A549 (cell line): Measurements from ENCODE around the gene UBAC1. TPM values are rescaled to one million over a fixed set of nuclear protein-coding genes. Genes with fewer than 3 reads are reported as not detected.
"Not testable (repeated sequence)": the region's sequence is repeated elsewhere in the genome, so short reads cannot be mapped to it uniquely, and the experiment has no call there.

Source experiments
- ATAC-seq, 2 experiments: fragments of 200-7000 bp in 1 of 2; fragments of >200 bp in 1 of 2; cut with Nextera tagmentation in 1 of 2; cut with Tn5 transposase in 1 of 2; 3 replicates each; pipeline versions ENCODE4 v1.8.0 to v1.9.1; 2018 to 2020; ENCODE audit warnings: mild to moderate bottlenecking in 1 of 2, moderate library complexity in 1 of 2
- CTCF ChIA-PET: fragments of 300-600 bp; sonication (Branson Sonifier 250); formaldehyde crosslinking; extraction: SDS; loops from one replicate; lab custom pipeline; 2021; ENCODE audit warnings: antibody characterized with exemption, inconsistent platforms; lab: Yijun Ruan, JAX
- POLR2A ChIA-PET: fragments of 350-600 bp; formaldehyde crosslinking; extraction: SDS; loops from one replicate; lab custom pipeline; 2021; ENCODE audit warnings: antibody characterized with exemption, inconsistent platforms; lab: Yijun Ruan, JAX
- DNase-seq, 2 experiments: peaks; one replicate each; pipeline versions ENCODE4 v3.0.0 to v3.0.0-alpha.2; 2011 to 2016; ENCODE audit warnings: low read depth in 1 of 2, low spot score in 1 of 2
- FAIRE-seq: peaks from 2 replicates; lab custom pipeline; 2011; peaks lifted over from hg19 to GRCh38; lab: Jason Lieb, UNC
- H3K27ac ChIP-seq, 2 experiments: fragments of >200 bp; sonication (Bioruptor Twin); formaldehyde crosslinking; 3 replicates each; pipeline ENCODE4 v1.5.1; 2016 to 2017
- H3K4me1 ChIP-seq: fragments of >200 bp; sonication (Bioruptor Twin); formaldehyde crosslinking; 3 replicates; pipeline ENCODE4 v1.6.1; 2016
- H3K4me2 ChIP-seq: fragments of >200 bp; sonication (Bioruptor Twin); formaldehyde crosslinking; 3 replicates; pipeline ENCODE4 v1.6.1; 2016
- H3K4me3 ChIP-seq: fragments of >200 bp; sonication (Bioruptor Twin); formaldehyde crosslinking; 3 replicates; pipeline ENCODE4 v1.5.1; 2016
- H3K9me3 ChIP-seq: fragments of >200 bp; sonication (Bioruptor Twin); formaldehyde crosslinking; 3 replicates; pipeline ENCODE4 v1.6.1; 2016
- CHD4 ChIP-seq: fragments of 200-600 bp; sonication (generic); IDR thresholded peaks from 2 replicates; pipeline ENCODE4 v1.6.1; 2016; ENCODE audit warnings: antibody characterized with exemption, mild to moderate bottlenecking, borderline replicate concordance
- EP300 ChIP-seq, 2 experiments: fragments of >200 bp; sonication (Bioruptor Twin); formaldehyde crosslinking; IDR thresholded peaks; 2 replicates in 1 of 2; 3 replicates in 1 of 2; pipeline ENCODE4 v1.6.1; 2016 to 2017
- ESRRA ChIP-seq: fragments of 150-350 bp; IDR thresholded peaks from 2 replicates; pipeline ENCODE4 v1.6.1; 2014; ENCODE audit warnings: mild to moderate bottlenecking, low read length, borderline replicate concordance
- FOSB ChIP-seq: fragments of 250-450 bp; sonication (Bioruptor Pico); IDR thresholded peaks from 2 replicates; pipeline ENCODE4 v1.5.0; 2020; ENCODE audit warnings: mild to moderate bottlenecking, moderate library complexity
- FOXS1 ChIP-seq: fragments of 250-450 bp; sonication (Bioruptor Pico); IDR thresholded peaks from 2 replicates; pipeline ENCODE4 v1.5.0; 2020; ENCODE audit warnings: mild to moderate bottlenecking, moderate library complexity
- HOXA7 ChIP-seq: fragments of 250-450 bp; sonication (Bioruptor Pico); IDR thresholded peaks from 2 replicates; pipeline ENCODE4 v1.5.0; 2020; ENCODE audit warnings: mild to moderate bottlenecking, moderate library complexity
- KDM1A ChIP-seq: fragments of 200-600 bp; sonication (generic); IDR thresholded peaks from 2 replicates; pipeline ENCODE4 v1.6.1; 2016; ENCODE audit warnings: low read depth, mild to moderate bottlenecking
- KDM5A ChIP-seq: fragments of 200-600 bp; sonication (generic); IDR thresholded peaks from 2 replicates; pipeline ENCODE4 v1.6.1; 2016; ENCODE audit warnings: antibody characterized with exemption, mild to moderate bottlenecking
- MAFK ChIP-seq: fragments of 450-650 bp; IDR thresholded peaks from 2 replicates; pipeline ENCODE4 v1.6.1; 2014; ENCODE audit not compliant: partially characterized antibody
- MAZ ChIP-seq: fragments of 150-350 bp; IDR thresholded peaks from 2 replicates; pipeline ENCODE4 v1.6.1; 2014; ENCODE audit warnings: antibody characterized with exemption, low read depth, low read length, borderline replicate concordance
- NR3C1 ChIP-seq: fragments of >200 bp; sonication (Bioruptor Twin); formaldehyde crosslinking; IDR thresholded peaks from 3 replicates; pipeline ENCODE4 v1.6.1; 2017
- POLR2AphosphoS2 ChIP-seq: conservative IDR thresholded peaks from 2 replicates; pipeline ENCODE4 v1.6.1; 2012; ENCODE audit warnings: low read length, improper control_type of control experiment, inconsistent platforms
- RARB ChIP-seq: fragments of 250-450 bp; sonication (Bioruptor Pico); IDR thresholded peaks from 2 replicates; pipeline ENCODE4 v1.8.0; 2021; ENCODE audit warnings: mild to moderate bottlenecking, moderate library complexity
- RNF2 ChIP-seq: fragments of 200-600 bp; sonication (generic); IDR thresholded peaks from 2 replicates; pipeline ENCODE4 v1.6.1; 2016; ENCODE audit warnings: low read depth, mild to moderate bottlenecking, antibody characterized with exemption, moderate library complexity, borderline replicate concordance
- SREBF2 ChIP-seq: fragments of 450-650 bp; IDR thresholded peaks from 2 replicates; pipeline ENCODE4 v1.6.1; 2014; ENCODE audit warnings: mild to moderate bottlenecking, moderate library complexity
- TP53 ChIP-seq: fragments of 250-450 bp; sonication (Bioruptor Pico); IDR thresholded peaks from 2 replicates; pipeline ENCODE4 v1.5.0; 2021; ENCODE audit warnings: mild to moderate bottlenecking, moderate library complexity
- ZC3H11A ChIP-seq: fragments of 450-650 bp; IDR thresholded peaks from 2 replicates; pipeline ENCODE4 v1.6.1; 2014; ENCODE audit warnings: antibody characterized with exemption, mild to moderate bottlenecking
- ZSCAN20 ChIP-seq: fragments of 250-450 bp; sonication (Bioruptor Pico); IDR thresholded peaks from 2 replicates; pipeline ENCODE4 v1.8.0; 2022; ENCODE audit warnings: mild to moderate bottlenecking, moderate library complexity
- WGBS: methylation state at CpG from one replicate; pipeline ENCODE4 v1.1.6; 2017; ENCODE audit errors: missing lambda C conversion rate; 5-methylcytosine and 5-hydroxymethylcytosine counted together
- polyA plus RNA-seq, 4 experiments: library from polyadenylated mRNA; depleted of rRNA in 3 of 4; stranded (reverse); fragments of >200 nt; fragmentation: RNase III in 1 of 4; extraction: RNeasy Plus Mini Kit Qiagen cat#74134 plus additional on column Dnase treatment in 1 of 4; gene quantifications; 2 replicates in 3 of 4; 3 replicates in 1 of 4; pipeline ENCODE4 v1.2.3, GENCODE V29; 2011 to 2017
- TF ChIP-seq, protein P1 (sequence below): fragments of 250-450 bp; sonication (Bioruptor Pico); IDR thresholded peaks from 2 replicates; pipeline ENCODE4 v1.5.0; 2021; ENCODE audit warnings: mild to moderate bottlenecking, moderate library complexity, borderline replicate concordance
- TF ChIP-seq, protein P2 (sequence below): fragments of >200 bp; sonication (Bioruptor Twin); formaldehyde crosslinking; IDR thresholded peaks from 3 replicates; pipeline ENCODE4 v1.5.1; 2016
- TF ChIP-seq, protein P3 (sequence below): fragments of 250-450 bp; sonication (Bioruptor Pico); IDR thresholded peaks from 2 replicates; pipeline ENCODE4 v1.5.0; 2020; ENCODE audit warnings: low read depth, mild to moderate bottlenecking, moderate library complexity
- TF ChIP-seq, protein P4 (sequence below): fragments of 450-650 bp; IDR thresholded peaks from 2 replicates; pipeline ENCODE4 v1.6.1; 2014; ENCODE audit warnings: antibody characterized with exemption
- TF ChIP-seq, protein P5 (sequence below): IDR thresholded peaks from 2 replicates; pipeline ENCODE4 v1.6.1; 2012; ENCODE audit warnings: low read depth, borderline replicate concordance

The UBAC1 gene
- polyA plus RNA-seq, 2 of the 4 experiments (the other 2 are of a cell fraction), result 30.8 to 37.6 TPM

DNA sequence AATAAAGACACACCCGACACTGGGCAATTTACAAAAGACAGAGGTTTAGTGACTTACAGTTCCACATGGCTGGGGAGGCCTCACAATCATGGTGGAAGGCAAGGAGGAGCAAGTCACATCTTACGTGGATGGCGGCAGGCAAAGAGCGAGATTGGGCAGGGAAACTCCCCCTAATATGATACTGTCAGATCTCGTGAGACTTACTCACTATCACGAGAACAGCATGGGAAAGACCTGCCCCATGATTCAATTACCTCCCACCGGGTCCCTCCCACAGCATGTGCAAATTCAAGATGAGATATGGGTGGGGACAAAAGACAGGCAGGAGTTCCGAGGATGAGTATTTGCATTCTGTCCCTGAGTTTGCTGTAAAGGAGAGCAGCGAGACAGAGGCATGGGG is 49.9 kb downstream of the UBAC1 start:
- H3K4me3 ChIP-seq, FAIRE-seq, DNase-seq, CTCF ChIA-PET, POLR2A ChIA-PET, H3K4me1 ChIP-seq, H3K4me2 ChIP-seq, H3K27ac ChIP-seq, ATAC-seq: not testable (repeated sequence)
- WGBS, result 97% methylated on average over 9 of the region's 9 CpGs
- H3K9me3 ChIP-seq, result peaks cover 72% of the 10 kb centered on the region

DNA sequence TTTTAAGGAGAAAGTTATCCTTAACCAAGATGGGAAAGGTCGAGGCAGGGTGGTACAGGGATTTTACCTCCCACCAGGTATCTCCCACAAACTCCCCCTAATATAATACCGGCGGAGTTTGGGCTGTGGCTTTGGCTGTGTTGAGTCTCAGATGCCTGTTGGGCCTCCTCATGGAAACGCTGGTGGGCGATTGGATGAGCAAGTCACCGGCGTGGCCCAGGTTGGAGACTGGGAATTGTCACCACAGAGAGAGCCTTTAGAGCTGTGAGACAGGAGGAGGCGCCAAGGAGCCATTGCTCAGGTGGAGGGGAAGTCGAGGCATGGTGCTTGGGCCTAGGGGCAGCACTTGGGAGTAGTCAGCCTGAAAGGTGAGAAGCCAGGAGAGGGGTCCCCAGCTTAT is 50.4 kb downstream of the UBAC1 start:
- FAIRE-seq, result no peak

DNA sequence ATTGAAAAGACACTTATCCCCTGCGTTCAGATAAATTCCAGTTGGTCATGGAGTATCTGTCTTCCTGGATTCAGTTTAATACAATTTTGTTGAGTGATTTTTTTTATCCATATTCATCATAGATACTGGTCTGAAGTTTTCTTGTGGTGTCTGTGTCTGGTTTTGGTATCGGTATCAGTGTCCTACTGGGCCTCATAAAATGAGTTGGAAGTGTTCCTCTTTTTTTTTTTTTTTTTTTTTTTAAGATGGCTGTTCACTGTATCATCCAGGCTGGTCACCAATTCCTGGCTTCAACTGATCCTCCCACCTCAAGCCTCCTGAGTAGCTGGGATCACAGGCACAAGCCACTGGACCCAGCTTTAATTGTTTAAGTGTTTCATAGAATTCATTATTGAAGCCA is 51.0 kb downstream of the UBAC1 start:
- Histone ChIP-seq H3K27ac (no peak overlapping the region), H3K4me3 (no peak overlapping the region), H3K4me1 (peaks cover 18% of the 10 kb centered on the region), H3K9me3 (peaks cover 62% of the 10 kb centered on the region), H3K4me2 (no peak overlapping the region)
- WGBS, result 98% methylated on average over 2 of the region's 2 CpGs
- FAIRE-seq, result no peak
- TF ChIP-seq, protein P1, sequence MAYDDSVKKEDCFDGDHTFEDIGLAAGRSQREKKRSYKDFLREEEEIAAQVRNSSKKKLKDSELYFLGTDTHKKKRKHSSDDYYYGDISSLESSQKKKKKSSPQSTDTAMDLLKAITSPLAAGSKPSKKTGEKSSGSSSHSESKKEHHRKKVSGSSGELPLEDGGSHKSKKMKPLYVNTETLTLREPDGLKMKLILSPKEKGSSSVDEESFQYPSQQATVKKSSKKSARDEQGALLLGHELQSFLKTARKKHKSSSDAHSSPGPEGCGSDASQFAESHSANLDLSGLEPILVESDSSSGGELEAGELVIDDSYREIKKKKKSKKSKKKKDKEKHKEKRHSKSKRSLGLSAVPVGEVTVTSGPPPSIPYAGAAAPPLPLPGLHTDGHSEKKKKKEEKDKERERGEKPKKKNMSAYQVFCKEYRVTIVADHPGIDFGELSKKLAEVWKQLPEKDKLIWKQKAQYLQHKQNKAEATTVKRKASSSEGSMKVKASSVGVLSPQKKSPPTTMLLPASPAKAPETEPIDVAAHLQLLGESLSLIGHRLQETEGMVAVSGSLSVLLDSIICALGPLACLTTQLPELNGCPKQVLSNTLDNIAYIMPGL (CRISPR knock-in tag), result no peak
- TF ChIP-seq TP53 (CRISPR knock-in tag), result no peak
- no peak for TF ChIP-seq RARB
- TF ChIP-seq KDM1A, result no peak
- TF ChIP-seq ZC3H11A, result no peak
- no peak for TF ChIP-seq FOXS1 (CRISPR knock-in tag)
- no peak for TF ChIP-seq KDM5A
- TF ChIP-seq HOXA7, result no peak
- no peak for TF ChIP-seq RNF2
- no peak for TF ChIP-seq CHD4
- TF ChIP-seq, protein P2, sequence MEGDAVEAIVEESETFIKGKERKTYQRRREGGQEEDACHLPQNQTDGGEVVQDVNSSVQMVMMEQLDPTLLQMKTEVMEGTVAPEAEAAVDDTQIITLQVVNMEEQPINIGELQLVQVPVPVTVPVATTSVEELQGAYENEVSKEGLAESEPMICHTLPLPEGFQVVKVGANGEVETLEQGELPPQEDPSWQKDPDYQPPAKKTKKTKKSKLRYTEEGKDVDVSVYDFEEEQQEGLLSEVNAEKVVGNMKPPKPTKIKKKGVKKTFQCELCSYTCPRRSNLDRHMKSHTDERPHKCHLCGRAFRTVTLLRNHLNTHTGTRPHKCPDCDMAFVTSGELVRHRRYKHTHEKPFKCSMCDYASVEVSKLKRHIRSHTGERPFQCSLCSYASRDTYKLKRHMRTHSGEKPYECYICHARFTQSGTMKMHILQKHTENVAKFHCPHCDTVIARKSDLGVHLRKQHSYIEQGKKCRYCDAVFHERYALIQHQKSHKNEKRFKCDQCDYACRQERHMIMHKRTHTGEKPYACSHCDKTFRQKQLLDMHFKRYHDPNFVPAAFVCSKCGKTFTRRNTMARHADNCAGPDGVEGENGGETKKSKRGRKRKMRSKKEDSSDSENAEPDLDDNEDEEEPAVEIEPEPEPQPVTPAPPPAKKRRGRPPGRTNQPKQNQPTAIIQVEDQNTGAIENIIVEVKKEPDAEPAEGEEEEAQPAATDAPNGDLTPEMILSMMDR, result no peak
- no peak for TF ChIP-seq MAZ
- no peak for TF ChIP-seq NR3C1
- no peak for TF ChIP-seq ZSCAN20
- TF ChIP-seq, protein P3, sequence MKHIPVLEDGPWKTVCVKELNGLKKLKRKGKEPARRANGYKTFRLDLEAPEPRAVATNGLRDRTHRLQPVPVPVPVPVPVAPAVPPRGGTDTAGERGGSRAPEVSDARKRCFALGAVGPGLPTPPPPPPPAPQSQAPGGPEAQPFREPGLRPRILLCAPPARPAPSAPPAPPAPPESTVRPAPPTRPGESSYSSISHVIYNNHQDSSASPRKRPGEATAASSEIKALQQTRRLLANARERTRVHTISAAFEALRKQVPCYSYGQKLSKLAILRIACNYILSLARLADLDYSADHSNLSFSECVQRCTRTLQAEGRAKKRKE, result no peak
- TF ChIP-seq, protein P4, sequence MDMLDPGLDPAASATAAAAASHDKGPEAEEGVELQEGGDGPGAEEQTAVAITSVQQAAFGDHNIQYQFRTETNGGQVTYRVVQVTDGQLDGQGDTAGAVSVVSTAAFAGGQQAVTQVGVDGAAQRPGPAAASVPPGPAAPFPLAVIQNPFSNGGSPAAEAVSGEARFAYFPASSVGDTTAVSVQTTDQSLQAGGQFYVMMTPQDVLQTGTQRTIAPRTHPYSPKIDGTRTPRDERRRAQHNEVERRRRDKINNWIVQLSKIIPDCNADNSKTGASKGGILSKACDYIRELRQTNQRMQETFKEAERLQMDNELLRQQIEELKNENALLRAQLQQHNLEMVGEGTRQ, result no peak
- no peak for TF ChIP-seq EP300 (IDR thresholded peaks at IDR 0.05)
- no peak for TF ChIP-seq FOSB
- no peak for ATAC-seq
- no peak for DNase-seq
- ChIA-PET CTCF (no interaction called here), POLR2A (no interaction called here)

More for the DNA sequence above, 50.4 kb downstream of the UBAC1 start:
- no peak overlapping the region for H3K4me3 ChIP-seq
- peaks cover 67% of the 10 kb centered on the region for H3K9me3 ChIP-seq
- WGBS, result 93% methylated on average over 9 of the region's 9 CpGs
- H3K4me1 ChIP-seq, result peaks cover 13% of the 10 kb centered on the region; the same call in 2 of the 3 replicates
- no peak overlapping the region for H3K27ac ChIP-seq
- no peak for ATAC-seq
- no peak overlapping the region for H3K4me2 ChIP-seq
- POLR2A ChIA-PET, result no interaction called here
- CTCF ChIA-PET, result no interaction called here
- DNase-seq, result no peak
- no peak for TF ChIP-seq POLR2AphosphoS2
- TF ChIP-seq, protein P5, sequence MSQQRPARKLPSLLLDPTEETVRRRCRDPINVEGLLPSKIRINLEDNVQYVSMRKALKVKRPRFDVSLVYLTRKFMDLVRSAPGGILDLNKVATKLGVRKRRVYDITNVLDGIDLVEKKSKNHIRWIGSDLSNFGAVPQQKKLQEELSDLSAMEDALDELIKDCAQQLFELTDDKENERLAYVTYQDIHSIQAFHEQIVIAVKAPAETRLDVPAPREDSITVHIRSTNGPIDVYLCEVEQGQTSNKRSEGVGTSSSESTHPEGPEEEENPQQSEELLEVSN, result no peak
- TF ChIP-seq MAFK, result no peak
- TF ChIP-seq ESRRA, result no peak
- no peak for TF ChIP-seq SREBF2
- TF ChIP-seq, all 56 proteins: peak for 0
